ENCODE measurements around the gene SELENOK. TPM values are rescaled to one million over a fixed set of nuclear protein-coding genes. Genes with fewer than 3 reads are reported as not detected.
A peak's percentile ranks its signal among the peaks of the same experiment; 100 is the strongest.
"Not testable (repeated sequence)": the region's sequence is repeated elsewhere in the genome, so short reads cannot be mapped to it uniquely, and the experiment has no call there.

SELENOK gene
- total RNA-seq, 4 donors from 2014 or later: 36.5 to 48.1 (median 45.4) TPM

DNA sequence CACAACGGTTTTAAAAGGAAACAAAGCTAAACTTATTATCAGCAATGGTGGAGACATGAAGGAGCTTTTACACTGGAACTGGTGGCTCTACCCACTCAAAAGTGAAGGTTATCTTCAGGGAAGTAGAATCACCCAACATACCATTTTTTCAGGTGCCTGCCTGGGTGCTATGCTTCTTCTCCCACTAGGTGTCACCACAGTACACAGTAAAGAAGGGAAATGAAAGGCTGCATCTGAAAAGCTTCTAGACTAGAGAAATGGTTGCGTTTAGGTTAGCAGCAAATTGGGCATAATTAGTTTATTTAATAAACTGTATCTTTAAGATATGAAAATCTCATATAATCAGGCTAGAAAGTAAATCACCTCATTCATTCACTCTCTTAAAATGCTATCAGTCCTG lies 47.0 kb upstream of the SELENOK start:
- 7% methylated on average over 2 of the region's 2 CpGs for WGBS
- Histone ChIP-seq H3K36me3 (no peaks in the 10 kb centered on the region), H3K4me3 (no peak overlapping the region), H3K9me3 (no peaks in the 10 kb centered on the region), H3K27me3 (peaks cover 10% of the 10 kb centered on the region), H3K4me1 (no peaks in the 10 kb centered on the region), H3K27ac (no peak overlapping the region)
- DNase-seq (ENCODE audit: low spot score in 2 of 2): no peak
- TF ChIP-seq, protein P1, sequence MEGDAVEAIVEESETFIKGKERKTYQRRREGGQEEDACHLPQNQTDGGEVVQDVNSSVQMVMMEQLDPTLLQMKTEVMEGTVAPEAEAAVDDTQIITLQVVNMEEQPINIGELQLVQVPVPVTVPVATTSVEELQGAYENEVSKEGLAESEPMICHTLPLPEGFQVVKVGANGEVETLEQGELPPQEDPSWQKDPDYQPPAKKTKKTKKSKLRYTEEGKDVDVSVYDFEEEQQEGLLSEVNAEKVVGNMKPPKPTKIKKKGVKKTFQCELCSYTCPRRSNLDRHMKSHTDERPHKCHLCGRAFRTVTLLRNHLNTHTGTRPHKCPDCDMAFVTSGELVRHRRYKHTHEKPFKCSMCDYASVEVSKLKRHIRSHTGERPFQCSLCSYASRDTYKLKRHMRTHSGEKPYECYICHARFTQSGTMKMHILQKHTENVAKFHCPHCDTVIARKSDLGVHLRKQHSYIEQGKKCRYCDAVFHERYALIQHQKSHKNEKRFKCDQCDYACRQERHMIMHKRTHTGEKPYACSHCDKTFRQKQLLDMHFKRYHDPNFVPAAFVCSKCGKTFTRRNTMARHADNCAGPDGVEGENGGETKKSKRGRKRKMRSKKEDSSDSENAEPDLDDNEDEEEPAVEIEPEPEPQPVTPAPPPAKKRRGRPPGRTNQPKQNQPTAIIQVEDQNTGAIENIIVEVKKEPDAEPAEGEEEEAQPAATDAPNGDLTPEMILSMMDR (IDR thresholded peaks at IDR 0.05): peak; percentile 55 to 69
- no peak for TF ChIP-seq POLR2A (IDR thresholded peaks at IDR 0.05)

DNA sequence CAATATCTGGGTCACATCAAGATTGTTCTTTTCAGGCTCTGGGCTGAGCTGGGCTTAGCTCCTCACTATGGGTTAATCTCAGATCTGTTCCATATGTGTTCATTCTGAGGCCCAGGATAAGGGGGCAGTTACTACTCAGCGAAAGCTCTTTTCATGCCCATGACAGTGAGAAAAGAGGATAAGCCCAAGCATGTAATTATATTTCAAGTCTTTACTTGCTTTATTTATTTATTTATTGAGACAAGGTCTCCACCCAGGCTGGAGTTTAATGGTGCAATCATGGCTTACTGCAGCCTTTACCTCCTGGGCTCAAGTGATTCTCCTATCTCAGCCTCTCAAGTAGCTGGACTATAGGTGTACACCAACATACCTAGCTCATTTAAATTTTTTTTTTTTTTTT lies 44.7 kb upstream of the SELENOK start:
- Histone ChIP-seq H3K36me3 (no peaks in the 10 kb centered on the region), H3K4me1 (no peaks in the 10 kb centered on the region), H3K4me3 (no peak overlapping the region), H3K9me3 (no peaks in the 10 kb centered on the region), H3K27me3 (peaks cover 15% of the 10 kb centered on the region), H3K27ac (no peak overlapping the region)
- TF ChIP-seq POLR2AphosphoS5 (IDR thresholded peaks at IDR 0.05) (no peak), EP300 (IDR thresholded peaks at IDR 0.05) (no peak), POLR2A (IDR thresholded peaks at IDR 0.05) (no peak)
- TF ChIP-seq, protein P1 (IDR thresholded peaks at IDR 0.05): no peak
- DNase-seq (ENCODE audit: low spot score in 2 of 2): no peak
- 28% methylated on average over 1 of the region's 1 CpG for WGBS

DNA sequence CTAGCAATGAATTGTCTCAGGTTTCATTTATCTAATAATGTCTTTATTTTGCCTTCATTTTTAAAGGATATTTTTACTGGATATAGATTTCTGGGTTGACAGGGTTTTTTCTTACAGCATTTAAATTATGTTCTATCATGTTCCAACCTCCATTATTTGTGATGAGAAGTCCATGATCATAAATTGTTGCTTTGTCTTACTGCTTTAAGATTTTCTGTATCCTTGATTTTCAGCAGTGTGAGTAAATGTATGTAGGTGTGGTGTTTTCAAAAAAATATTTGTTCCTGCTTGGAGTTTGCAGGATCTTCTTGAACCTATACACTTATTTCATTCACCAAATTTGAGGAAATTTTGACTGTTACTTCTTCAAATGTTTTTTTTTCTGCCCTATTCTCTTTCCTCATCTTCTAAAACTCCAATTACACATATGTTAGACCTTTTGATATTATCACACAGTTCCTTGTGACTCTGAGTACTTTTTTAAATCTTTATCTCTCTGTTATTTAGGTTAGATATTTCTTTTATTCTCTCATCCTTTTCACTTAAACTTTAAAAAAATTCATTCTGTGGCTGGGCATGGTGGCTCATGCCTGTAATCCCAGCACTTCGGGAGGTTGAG lies 43.7 kb upstream of the SELENOK start:
- Histone ChIP-seq H3K4me3 (no peak overlapping the region), H3K36me3 (no peaks in the 10 kb centered on the region), H3K27me3 (peaks cover 17% of the 10 kb centered on the region), H3K9me3 (no peaks in the 10 kb centered on the region), H3K27ac (no peak overlapping the region), H3K4me1 (no peaks in the 10 kb centered on the region)
- 0% methylated on average over 1 of the region's 1 CpG for WGBS
- no peak for TF ChIP-seq POLR2A (IDR thresholded peaks at IDR 0.05)
- TF ChIP-seq EP300 (IDR thresholded peaks at IDR 0.05): no peak
- TF ChIP-seq, protein P1 (IDR thresholded peaks at IDR 0.05): no peak
- TF ChIP-seq POLR2AphosphoS5 (IDR thresholded peaks at IDR 0.05): no peak
- no peak for DNase-seq (ENCODE audit: low spot score in 2 of 2)

DNA sequence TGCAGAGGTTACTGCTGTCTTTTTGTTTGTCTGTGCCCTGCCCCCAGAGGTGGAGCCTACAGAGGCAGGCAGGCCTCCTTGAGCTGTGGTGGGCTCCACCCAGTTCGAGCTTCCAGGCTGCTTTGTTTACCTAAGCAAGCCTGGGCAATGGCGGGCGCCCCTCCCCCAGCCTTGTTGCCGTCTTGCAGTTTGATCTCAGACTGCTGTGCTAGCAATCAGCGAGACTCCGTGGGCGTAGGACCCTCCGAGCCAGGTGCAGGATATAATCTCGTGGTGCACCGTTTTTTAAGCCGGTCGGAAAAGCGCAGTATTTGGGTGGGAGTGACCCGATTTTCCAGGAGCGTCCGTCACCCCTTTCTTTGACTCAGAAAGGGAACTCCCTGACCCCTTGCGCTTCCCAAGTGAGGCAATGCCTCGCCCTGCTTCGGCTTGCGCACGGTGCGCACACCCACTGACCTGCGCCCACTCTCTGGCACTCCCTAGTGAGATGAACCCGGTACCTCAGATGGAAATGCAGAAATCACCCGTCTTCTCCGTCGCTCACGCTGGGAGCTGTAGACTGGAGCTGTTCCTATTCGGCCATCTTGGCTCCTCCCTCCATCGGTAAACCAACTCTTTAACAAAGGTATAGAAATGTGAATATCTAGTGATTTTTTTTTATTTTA lies 35.7 kb upstream of the SELENOK start:
- H3K36me3 ChIP-seq; H3K4me1 ChIP-seq; H3K9me3 ChIP-seq; H3K27ac ChIP-seq; H3K27me3 ChIP-seq; DNase-seq (ENCODE audit: low spot score in 2 of 2); H3K4me3 ChIP-seq: not testable (repeated sequence)
- WGBS: 88% methylated on average over 19 of the region's 30 CpGs

DNA sequence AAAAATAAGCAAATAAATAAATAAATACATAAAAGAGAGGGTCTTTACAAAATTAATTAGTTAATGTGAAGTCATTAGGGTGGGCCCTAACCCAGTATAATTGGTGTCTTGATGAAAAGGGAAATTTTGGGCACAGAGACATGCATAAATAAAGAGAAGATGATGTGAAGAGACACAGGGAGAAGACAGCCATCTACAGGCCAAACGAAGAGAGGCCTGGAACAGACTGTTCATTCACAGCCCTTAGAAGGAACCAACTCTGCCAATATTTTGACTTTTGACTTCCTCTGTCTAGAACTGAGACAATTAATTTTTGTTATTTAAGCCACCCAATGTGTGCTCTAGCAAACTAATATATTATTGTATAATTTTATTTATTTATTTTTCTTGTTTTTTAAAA lies 29.6 kb upstream of the SELENOK start:
- TF ChIP-seq, protein P1 (IDR thresholded peaks at IDR 0.05): peak in 1 of 2 donors; percentile 9
- no peak for TF ChIP-seq EP300 (IDR thresholded peaks at IDR 0.05)
- no peak for DNase-seq (ENCODE audit: low spot score in 2 of 2)
- H3K27ac ChIP-seq: no peak overlapping the region

More for the DNA sequence above, 29.6 kb upstream of the SELENOK start:
- Histone ChIP-seq H3K4me3 (no peak overlapping the region), H3K4me1 (no peaks in the 10 kb centered on the region), H3K27me3 (peaks cover 9% of the 10 kb centered on the region), H3K9me3 (no peaks in the 10 kb centered on the region), H3K36me3 (no peaks in the 10 kb centered on the region)
- 52% methylated on average over 1 of the region's 1 CpG for WGBS

All from suprapubic skin (tissue), 4 donors.